K562 (cell line): ENCODE measurements around the gene PDE4A. TPM values are rescaled to one million over a fixed set of nuclear protein-coding genes. Genes with fewer than 3 reads are reported as not detected.

ENCODE experiments used
- ATAC-seq: fragments of 200-7000 bp; cut with Tn5 transposase; 3 replicates; pipeline ENCODE4 v1.9.1; 2020; ENCODE audit warnings: moderate library complexity
- BruUV-seq: library from RNA; stranded (reverse); fragments of 400-500 nt; replicated peaks from 2 replicates; lab custom pipeline; 2021; lab: Mats Ljungman, UMichigan
- CTCF ChIA-PET: fragments of 300-600 bp; formaldehyde crosslinking; extraction: SDS; loops from one replicate; lab custom pipeline; 2021; ENCODE audit warnings: low intra/inter-chr PET ratio; lab: Yijun Ruan, JAX
- POLR2A ChIA-PET: fragments of 300-600, 350-650 bp; sonication (Branson Sonifier 250); formaldehyde crosslinking; extraction: SDS; loops from one replicate; lab custom pipeline; 2021; ENCODE audit warnings: antibody characterized with exemption, inconsistent platforms; lab: Yijun Ruan, JAX
- DNase-seq, 4 experiments: peaks; one replicate each; pipeline versions ENCODE4 v3.0.0 to v3.0.0-alpha.2; 2011 to 2018; ENCODE audit warnings: low spot score in 3 of 4, mixed read lengths in 3 of 4; ENCODE audit errors: extremely low read depth in 1 of 4
- FAIRE-seq: peaks from 2 replicates; lab custom pipeline; 2011; peaks lifted over from hg19 to GRCh38; lab: Jason Lieb, UNC
- H2AFZ ChIP-seq: 2 replicates; pipeline ENCODE4 v1.6.0; 2011; ENCODE audit warnings: low read depth, low read length, control low read depth, inconsistent platforms
- H3K27ac ChIP-seq: fragments of 200-600 bp; 3 replicates; pipeline ENCODE4 v1.8.0; 2011; ENCODE audit warnings: low read depth, mild to moderate bottlenecking, control low read depth, inconsistent platforms, low read length, moderate library complexity, mixed read lengths; ENCODE audit errors: extremely low read depth
- H3K27me3 ChIP-seq, 2 experiments: fragments of 300-600 bp in 1 of 2; 2 replicates in 1 of 2; 3 replicates in 1 of 2; pipeline versions ENCODE4 v1.6.0 to v1.8.0; 2011; ENCODE audit warnings: inconsistent platforms in 2 of 2, low read length in 2 of 2, mild to moderate bottlenecking in 1 of 2, mixed read lengths in 1 of 2, moderate library complexity in 1 of 2; ENCODE audit not compliant: control insufficient read depth in 2 of 2, insufficient read depth in 2 of 2
- H3K36me3 ChIP-seq: fragments of 300-600 bp; 3 replicates; pipeline ENCODE4 v1.8.0; 2011; ENCODE audit warnings: mild to moderate bottlenecking, low read length, inconsistent platforms; ENCODE audit not compliant: control insufficient read depth, insufficient read depth
- H3K4me1 ChIP-seq, 2 experiments: fragments of 200-600 bp in 1 of 2; replicated peaks in 1 of 2; 2 replicates in 1 of 2; 3 replicates in 1 of 2; pipeline versions ENCODE4 v1.5.1 to v1.8.0; 2011; ENCODE audit warnings: inconsistent platforms in 2 of 2, low read length in 2 of 2, mild to moderate bottlenecking in 1 of 2, mixed read lengths in 1 of 2, moderate library complexity in 1 of 2; ENCODE audit not compliant: control insufficient read depth in 2 of 2, insufficient read depth in 2 of 2
- H3K4me2 ChIP-seq: 2 replicates; pipeline ENCODE4 v1.6.1; 2011; ENCODE audit warnings: low read length, control low read depth, inconsistent platforms, mixed read lengths; ENCODE audit not compliant: insufficient read depth
- H3K4me3 ChIP-seq: fragments of 200-600 bp; sonication (generic), shearing (Covaris generic); 2 replicates; pipeline ENCODE4 v1.5.1; 2016; ENCODE audit warnings: control low read depth, inconsistent platforms
- H3K79me2 ChIP-seq: fragments of 200-600 bp; 3 replicates; pipeline ENCODE4 v1.8.0; 2011; ENCODE audit warnings: low read length, inconsistent platforms; ENCODE audit not compliant: control insufficient read depth, insufficient read depth
- H3K9ac ChIP-seq, 2 experiments: 2 replicates each; pipeline versions ENCODE4 v1.6.0 to v1.6.1; 2011; ENCODE audit warnings: low read depth in 2 of 2, low read length in 2 of 2, control low read depth in 1 of 2, inconsistent platforms in 1 of 2, mild to moderate bottlenecking in 1 of 2, mixed read lengths in 1 of 2; ENCODE audit not compliant: insufficient read depth in 1 of 2
- H3K9me1 ChIP-seq: one replicate; pipeline ENCODE4 v1.6.0; 2011; ENCODE audit warnings: inconsistent platforms, mild to moderate bottlenecking, low read length, moderate library complexity; ENCODE audit not compliant: control insufficient read depth, insufficient read depth
- H3K9me3 ChIP-seq: replicated peaks from 2 replicates; pipeline ENCODE4 v1.5.1; 2011; ENCODE audit warnings: low read depth, low read length, inconsistent platforms; ENCODE audit not compliant: control insufficient read depth, insufficient read depth
- H4K20me1 ChIP-seq: replicated peaks from 2 replicates; pipeline ENCODE4 v1.6.1; 2011; ENCODE audit warnings: low read length, inconsistent platforms, mixed read lengths; ENCODE audit not compliant: control insufficient read depth, insufficient read depth
- BCOR ChIP-seq: fragments of 450-650 bp; IDR thresholded peaks from 2 replicates; pipeline ENCODE4 v1.6.1; 2016
- BDP1 ChIP-seq: IDR thresholded peaks from 3 replicates; pipeline ENCODE4 v1.6.1; 2011; ENCODE audit not compliant: insufficient read length, insufficient read depth
- CBFA2T2 ChIP-seq: fragments of 450-650 bp; conservative IDR thresholded peaks from 2 replicates; pipeline ENCODE4 v1.6.1; 2017; ENCODE audit warnings: mild to moderate bottlenecking
- KDM1A ChIP-seq, 2 experiments: fragments of 450-650 bp; IDR thresholded peaks; 2 replicates each; pipeline ENCODE4 v1.6.1; 2016; ENCODE audit warnings: mild to moderate bottlenecking in 2 of 2
- KLF6 ChIP-seq: fragments of 250-450 bp; sonication (Bioruptor Pico); IDR thresholded peaks from 2 replicates; pipeline ENCODE4 v1.4.0; 2020; ENCODE audit warnings: mild to moderate bottlenecking, moderate library complexity, borderline replicate concordance
- NR2C2 ChIP-seq, 2 experiments: fragments of 200-800 bp in 1 of 2; sonication (Bioruptor generic) in 1 of 2; sonication (generic) in 1 of 2; formaldehyde crosslinking in 1 of 2; IDR thresholded peaks; 2 replicates each; pipeline versions ENCODE4 v1.6.1 to v1.8.0; 2016 to 2022; ENCODE audit warnings: mild to moderate bottlenecking in 1 of 2, missing compliant biosample characterization in 1 of 2, missing genetic modification characterization in 1 of 2, missing genetic modification reagents in 1 of 2
- RBM25 ChIP-seq: fragments of 200-400 bp; formaldehyde crosslinking; IDR thresholded peaks from 2 replicates; pipeline ENCODE4 v1.6.1; 2018; ENCODE audit warnings: low read length, low read depth, moderate library complexity; ENCODE audit not compliant: severe bottlenecking
- WGBS: fragments of 100-300 bp; shearing (Covaris generic); methylation state at CpG from one replicate; pipeline ENCODE4 v1.1.6; 2016; ENCODE audit warnings: low coverage, mixed read lengths; ENCODE audit not compliant: insufficient coverage; ENCODE audit errors: missing lambda C conversion rate; 5-methylcytosine and 5-hydroxymethylcytosine counted together
- in situ Hi-C: fragments of 300-500 bp; cut with MboI; formaldehyde crosslinking; loops from 4 replicates; pipeline ENCODE4 v1.15.0; 2018; ENCODE audit warnings: inconsistent platforms, mixed read lengths
- intact Hi-C: fragments of 100-400 bp; cut with micrococcal nuclease; formaldehyde crosslinking; loops from 2 replicates; pipeline ENCODE4 v1.14.2; 2022
- polyA plus RNA-seq, 8 experiments: library from polyadenylated mRNA; depleted of rRNA in 4 of 8; stranded (reverse) in 5 of 8; unstranded in 3 of 8; fragments of >200 nt; fragmentation: Nextera tagmentation in 2 of 8; fragmentation: Illumina TruSeq in 1 of 8; extraction: Ambion mirVana in 2 of 8; extraction: Trizol in 1 of 8; gene quantifications; 2 replicates each; pipeline versions ENCODE4 v1.2.1 to v1.2.3, GENCODE V29; 2011 to 2014; ENCODE audit warnings: inconsistent platforms in 1 of 8, missing spikeins in 1 of 8
- total RNA-seq, 7 experiments: library from RNA; depleted of rRNA in 6 of 7; stranded (reverse); fragments of >200 nt in 6 of 7; fragmentation: Illumina TruSeq in 2 of 7; extraction: Trizol in 2 of 7; gene quantifications; 2 replicates each; pipeline versions ENCODE4 v1.2.1 to v1.2.3, GENCODE V29; 2011 to 2021; ENCODE audit warnings: low replicate concordance in 1 of 7
- TF ChIP-seq, protein P1 (sequence below), 3 experiments: IDR thresholded peaks in 2 of 3; conservative IDR thresholded peaks in 1 of 3; 2 replicates each; pipeline ENCODE4 v1.5.1; 2011 to 2012; ENCODE audit warnings: low read length in 3 of 3, mild to moderate bottlenecking in 3 of 3, control low read depth in 2 of 3, improper control_type of control experiment in 1 of 3, inconsistent platforms in 1 of 3, low read depth in 1 of 3, mixed read lengths in 1 of 3, moderate library complexity in 1 of 3; ENCODE audit not compliant: insufficient read depth in 2 of 3
- TF ChIP-seq, protein P2 (sequence below), 2 experiments: IDR thresholded peaks in 1 of 2; conservative IDR thresholded peaks in 1 of 2; 2 replicates each; pipeline ENCODE4 v1.6.1; 2016; ENCODE audit warnings: low read depth in 2 of 2, mild to moderate bottlenecking in 1 of 2, missing compliant biosample characterization in 1 of 2, missing genetic modification characterization in 1 of 2, moderate library complexity in 1 of 2

The PDE4A gene
- total and polyA plus RNA-seq, 9 of the 15 experiments (the other 6 are each of a cell fraction or from before 2014, with no cell fraction given) = 0.66 to 26.9 (median 4.6) TPM

DNA sequence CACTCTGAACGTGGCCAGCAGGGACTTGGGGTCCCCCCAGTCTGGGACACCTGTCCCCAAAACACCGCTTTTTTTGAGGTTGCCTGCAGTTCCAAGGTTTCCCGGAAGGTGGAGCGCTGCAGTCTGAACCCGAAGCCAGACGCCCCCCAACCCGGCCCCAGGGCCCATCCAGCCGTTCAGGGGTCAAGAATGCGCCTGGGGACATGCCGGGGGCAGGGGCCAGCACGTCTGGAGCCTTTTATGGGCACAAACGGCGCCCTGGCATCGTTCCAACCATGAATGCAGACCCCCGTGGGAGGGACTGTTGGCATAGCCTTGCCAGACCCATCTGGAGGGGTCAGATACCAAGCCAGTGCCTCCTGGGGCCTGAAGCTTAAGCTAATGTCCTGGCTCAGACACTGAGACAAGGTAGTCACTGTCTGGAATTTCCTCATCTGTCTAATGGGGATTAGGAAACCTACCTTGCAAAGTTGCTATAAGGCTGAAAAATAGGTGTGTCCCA is 90.0 kb downstream of the PDE4A start (continued):
- TF ChIP-seq, protein P1, sequence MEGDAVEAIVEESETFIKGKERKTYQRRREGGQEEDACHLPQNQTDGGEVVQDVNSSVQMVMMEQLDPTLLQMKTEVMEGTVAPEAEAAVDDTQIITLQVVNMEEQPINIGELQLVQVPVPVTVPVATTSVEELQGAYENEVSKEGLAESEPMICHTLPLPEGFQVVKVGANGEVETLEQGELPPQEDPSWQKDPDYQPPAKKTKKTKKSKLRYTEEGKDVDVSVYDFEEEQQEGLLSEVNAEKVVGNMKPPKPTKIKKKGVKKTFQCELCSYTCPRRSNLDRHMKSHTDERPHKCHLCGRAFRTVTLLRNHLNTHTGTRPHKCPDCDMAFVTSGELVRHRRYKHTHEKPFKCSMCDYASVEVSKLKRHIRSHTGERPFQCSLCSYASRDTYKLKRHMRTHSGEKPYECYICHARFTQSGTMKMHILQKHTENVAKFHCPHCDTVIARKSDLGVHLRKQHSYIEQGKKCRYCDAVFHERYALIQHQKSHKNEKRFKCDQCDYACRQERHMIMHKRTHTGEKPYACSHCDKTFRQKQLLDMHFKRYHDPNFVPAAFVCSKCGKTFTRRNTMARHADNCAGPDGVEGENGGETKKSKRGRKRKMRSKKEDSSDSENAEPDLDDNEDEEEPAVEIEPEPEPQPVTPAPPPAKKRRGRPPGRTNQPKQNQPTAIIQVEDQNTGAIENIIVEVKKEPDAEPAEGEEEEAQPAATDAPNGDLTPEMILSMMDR (IDR thresholded peaks at IDR 0.05 in 2 of 3, conservative IDR thresholded peaks at IDR 0.05 in 1 of 3; ENCODE audit: insufficient read depth in 2 of 3, low read depth in 1 of 3, low read length in 3 of 3) = peak; percentile 65 to 93 (median 65)
- TF ChIP-seq, protein P2, sequence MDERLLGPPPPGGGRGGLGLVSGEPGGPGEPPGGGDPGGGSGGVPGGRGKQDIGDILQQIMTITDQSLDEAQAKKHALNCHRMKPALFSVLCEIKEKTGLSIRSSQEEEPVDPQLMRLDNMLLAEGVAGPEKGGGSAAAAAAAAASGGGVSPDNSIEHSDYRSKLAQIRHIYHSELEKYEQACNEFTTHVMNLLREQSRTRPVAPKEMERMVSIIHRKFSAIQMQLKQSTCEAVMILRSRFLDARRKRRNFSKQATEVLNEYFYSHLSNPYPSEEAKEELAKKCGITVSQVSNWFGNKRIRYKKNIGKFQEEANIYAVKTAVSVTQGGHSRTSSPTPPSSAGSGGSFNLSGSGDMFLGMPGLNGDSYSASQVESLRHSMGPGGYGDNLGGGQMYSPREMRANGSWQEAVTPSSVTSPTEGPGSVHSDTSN (CRISPR knock-in tag; IDR thresholded peaks at IDR 0.05; ENCODE audit: low read depth) = no peak
- TF ChIP-seq, protein P2 (tag; conservative IDR thresholded peaks at IDR 0.05; ENCODE audit: low read depth) = no peak
- no peak for TF ChIP-seq KLF6

GRCh38 chr19:10513223-10513622 is 92.9 kb downstream of the PDE4A start:
- Histone ChIP-seq H3K79me2 (no peaks in the 10 kb centered on the region), H3K9ac (no peak overlapping the region), H2AFZ (no peak overlapping the region), H3K9me3 (no peaks in the 10 kb centered on the region), H3K4me1 (peaks cover 15 to 50% of the 10 kb centered on the region in 2 experiments; a peak in 4 of 5 replicates), H3K9me1 (no peaks in the 10 kb centered on the region), H3K4me3 (no peak overlapping the region), H3K4me2 (no peak overlapping the region), H3K27ac (no peak overlapping the region), H3K36me3 (no peaks in the 10 kb centered on the region), H3K27me3 (peaks cover 0 to 6% of the 10 kb centered on the region in 2 experiments; a peak in 3 of 5 replicates), H4K20me1 (no peaks in the 10 kb centered on the region)
- intact Hi-C loops (no loop called here), in situ Hi-C loops (no loop called here)
- no TSS peak for BruUV-seq
- WGBS = 24% methylated on average over 7 of the region's 7 CpGs
- POLR2A ChIA-PET = no interaction called here
- ATAC-seq (no peak), FAIRE-seq (no peak), DNase-seq (peak in 1 of 4 experiments; percentile 5)
- CTCF ChIA-PET = no interaction called here
- TF ChIP-seq CBFA2T2 (no peak), BCOR (0 out of 2 replicates have a peak, but pooled peaks have one; percentile 24), RBM25 (peak; percentile 30), BDP1 (no peak), NR2C2 (CRISPR knock-in tag; IDR thresholded peaks at IDR 0.05) (no peak), NR2C2 (tag; IDR thresholded peaks at IDR 0.05) (no peak), KDM1A (IDR thresholded peaks at IDR 0.05) (peak; percentile 17 to 34; a peak in 1 of 4 replicates)
